Activated CD8-positive, alpha-beta memory T cell treated with anti-CD3 and anti-CD28 coated beads, Interleukin-2, amount 50 U/mL, for 1 hour (primary cell): ENCODE data around the gene NEU4.
"Not testable (repeated sequence)": the region's sequence is repeated elsewhere in the genome, so short reads cannot be mapped to it uniquely, and the experiment has no call there.

Experiments used
- DNase-seq: peaks from one replicate; pipeline ENCODE4 v3.0.0-alpha.2; 2020; ENCODE audit errors: extremely low read depth

The NEU4 gene

DNA sequence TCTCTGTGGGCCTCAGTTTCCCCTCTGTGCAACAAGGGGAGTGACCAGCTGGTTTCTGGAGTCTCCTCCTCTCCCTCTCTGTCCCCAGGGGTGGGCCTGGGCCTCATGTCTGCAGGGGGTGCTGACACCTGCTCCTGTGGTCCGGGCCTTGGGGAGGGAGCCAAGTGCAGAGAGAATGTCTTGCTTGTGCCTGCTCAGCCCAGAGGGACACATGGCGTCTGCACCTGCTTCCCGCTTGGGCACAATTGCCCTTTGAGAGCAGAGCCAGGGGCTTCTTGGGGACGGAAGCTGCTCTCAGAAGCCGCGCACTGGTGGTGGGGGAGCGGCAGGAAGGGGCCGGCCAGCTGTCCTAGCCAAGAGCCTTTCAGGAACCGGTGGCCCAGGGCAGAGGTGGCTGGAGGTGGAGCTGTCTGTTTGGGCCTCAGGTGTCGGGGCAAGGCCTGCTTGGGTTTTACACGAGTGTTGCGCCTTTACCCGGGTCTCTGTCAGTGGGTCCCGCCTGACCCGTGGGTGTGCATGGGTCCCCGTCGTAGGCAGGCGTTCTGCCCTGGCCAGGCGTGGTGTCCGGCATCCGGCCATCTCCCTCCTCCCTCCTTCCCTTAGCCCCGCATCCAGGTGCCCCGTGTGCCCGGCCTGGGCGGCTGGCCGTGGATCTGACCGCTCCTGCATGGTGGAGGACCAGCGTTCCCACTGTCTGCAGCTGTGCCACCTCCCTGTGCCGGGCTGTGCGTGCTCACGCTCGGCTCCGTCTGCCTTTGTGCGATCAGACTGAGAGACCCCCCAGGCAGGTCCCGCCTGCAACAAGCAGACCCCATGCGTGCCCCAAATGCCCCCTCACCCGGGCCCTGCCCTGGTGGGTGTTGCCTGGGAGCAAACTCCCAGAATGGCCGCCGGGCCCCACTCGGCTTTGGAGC is 4.0 kb downstream of the NEU4 start:
- no peak for DNase-seq

DNA sequence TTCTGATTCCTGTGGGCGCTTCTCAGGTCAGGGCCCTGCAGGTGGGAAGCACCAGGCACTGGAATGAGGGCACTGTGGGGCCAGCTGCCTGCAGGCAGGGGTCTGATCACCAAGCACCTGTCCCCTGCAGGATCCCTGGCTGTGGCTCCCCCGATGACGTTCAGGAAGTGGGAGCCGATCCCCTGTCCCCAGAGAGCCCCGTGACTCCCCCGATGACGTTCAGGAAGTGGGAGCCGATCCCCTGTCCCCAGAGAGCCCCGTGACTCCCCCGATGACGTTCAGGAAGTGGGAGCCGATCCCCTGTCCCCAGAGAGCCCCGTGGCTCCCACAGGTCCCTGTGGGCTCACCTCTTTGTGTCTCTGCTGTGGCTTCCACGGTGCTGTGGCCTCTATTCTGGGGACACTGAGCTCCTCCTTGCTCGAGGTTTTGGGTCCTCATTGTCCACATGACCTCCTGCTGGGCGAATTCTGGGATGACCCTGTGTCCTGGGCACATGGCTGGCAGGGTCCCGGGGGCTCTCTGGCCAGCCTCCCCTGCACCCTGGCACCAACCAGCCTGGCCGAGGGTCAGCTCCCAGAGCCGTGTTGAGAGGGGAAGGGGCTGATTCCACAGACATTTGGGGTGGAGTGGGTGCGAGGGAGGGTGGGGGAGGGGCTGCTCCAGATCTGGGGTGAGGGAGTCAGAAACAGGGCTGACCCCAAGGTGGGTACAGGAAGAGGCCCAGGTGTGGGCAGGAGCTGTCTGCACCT is 4.8 kb downstream of the NEU4 start:
- no peak for DNase-seq

DNA sequence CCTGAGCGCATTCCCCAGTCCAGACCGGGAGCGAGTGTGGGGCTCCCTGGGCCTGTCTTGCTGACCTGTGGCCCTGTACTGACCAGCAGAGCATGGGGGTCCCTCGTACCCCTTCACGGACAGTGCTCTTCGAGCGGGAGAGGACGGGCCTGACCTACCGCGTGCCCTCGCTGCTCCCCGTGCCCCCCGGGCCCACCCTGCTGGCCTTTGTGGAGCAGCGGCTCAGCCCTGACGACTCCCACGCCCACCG is 5.3 kb downstream of the NEU4 start:
- DNase-seq, result no peak

- DNase-seq, result no peak
Measured at GRCh38 chr2:241814643-241815476, 5.9 kb downstream of the NEU4 start.

- DNase-seq, result no peak
Measured at GRCh38 chr2:241815477-241816430, 6.8 kb downstream of the NEU4 start.

DNA sequence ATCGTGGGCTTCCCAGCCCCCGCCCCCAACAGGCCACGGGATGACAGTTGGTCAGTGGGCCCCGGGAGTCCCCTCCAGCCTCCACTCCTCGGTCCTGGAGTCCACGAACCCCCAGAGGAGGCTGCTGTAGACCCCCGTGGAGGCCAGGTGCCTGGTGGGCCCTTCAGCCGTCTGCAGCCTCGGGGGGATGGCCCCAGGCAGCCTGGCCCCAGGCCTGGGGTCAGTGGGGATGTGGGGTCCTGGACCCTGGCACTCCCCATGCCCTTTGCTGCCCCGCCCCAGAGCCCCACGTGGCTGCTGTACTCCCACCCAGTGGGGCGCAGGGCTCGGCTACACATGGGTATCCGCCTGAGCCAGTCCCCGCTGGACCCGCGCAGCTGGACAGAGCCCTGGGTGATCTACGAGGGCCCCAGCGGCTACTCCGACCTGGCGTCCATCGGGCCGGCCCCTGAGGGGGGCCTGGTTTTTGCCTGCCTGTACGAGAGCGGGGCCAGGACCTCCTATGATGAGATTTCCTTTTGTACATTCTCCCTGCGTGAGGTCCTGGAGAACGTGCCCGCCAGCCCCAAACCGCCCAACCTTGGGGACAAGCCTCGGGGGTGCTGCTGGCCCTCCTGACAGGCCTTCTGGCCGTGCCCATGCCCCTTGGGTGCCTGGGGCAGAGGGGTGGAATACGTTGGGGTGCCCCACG is 7.6 kb downstream of the NEU4 start:
- DNase-seq, result no peak

DNA sequence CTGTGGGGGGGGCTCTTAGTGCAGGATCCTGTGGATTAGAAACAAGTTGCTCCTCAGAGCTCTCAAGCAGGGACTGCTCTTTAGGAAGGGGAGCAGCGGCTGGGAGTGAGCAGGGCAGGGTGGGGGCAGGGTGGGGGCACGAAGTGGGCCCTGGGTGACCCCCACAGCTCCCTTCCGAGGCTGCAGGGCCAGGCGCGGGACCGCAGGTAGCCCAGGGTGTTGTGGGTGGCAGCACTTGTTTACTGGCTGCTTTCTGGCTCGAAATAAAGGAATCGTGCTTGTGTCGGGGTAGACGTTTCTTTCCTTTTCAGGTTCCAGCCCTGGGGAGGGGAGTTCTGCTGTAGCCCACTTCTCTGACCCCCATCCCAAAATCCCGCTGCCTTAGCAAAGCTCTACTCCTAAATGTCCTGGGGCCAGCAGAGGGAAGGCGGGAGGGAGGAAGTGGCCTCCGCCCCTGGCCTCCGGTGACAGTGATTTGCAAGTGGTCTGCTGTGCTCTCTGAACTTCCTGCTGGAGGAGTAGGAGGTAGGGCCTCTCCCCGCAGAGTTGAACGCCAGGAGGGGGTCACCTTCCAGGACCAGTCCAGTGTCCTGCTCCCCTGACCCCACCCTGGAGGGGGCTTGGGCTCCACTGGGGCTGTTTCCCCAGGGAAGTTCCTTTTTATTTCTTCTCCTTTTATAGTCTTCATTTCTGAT is 8.3 kb downstream of the NEU4 start:
- no peak for DNase-seq

DNA sequence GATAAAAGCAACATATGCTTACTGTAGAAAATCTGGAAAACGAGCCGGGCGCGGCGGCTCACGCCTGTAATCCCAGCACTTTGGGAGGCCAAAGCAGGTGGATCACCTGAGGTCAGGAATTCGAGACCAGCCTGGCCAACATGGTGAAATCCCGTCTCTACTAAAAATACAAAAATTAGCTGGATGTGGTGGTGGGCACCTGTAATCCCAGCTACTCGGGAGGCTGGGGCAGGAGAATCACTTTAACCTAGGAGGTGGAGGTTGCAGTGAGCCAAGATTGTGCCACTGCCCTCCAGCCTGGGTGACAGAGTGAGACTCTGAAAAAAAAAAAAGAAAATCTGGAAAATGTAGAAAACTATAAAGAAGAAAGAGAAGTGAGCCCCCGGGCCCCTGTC is 8.8 kb downstream of the NEU4 start:
- not testable (repeated sequence) for DNase-seq

DNA sequence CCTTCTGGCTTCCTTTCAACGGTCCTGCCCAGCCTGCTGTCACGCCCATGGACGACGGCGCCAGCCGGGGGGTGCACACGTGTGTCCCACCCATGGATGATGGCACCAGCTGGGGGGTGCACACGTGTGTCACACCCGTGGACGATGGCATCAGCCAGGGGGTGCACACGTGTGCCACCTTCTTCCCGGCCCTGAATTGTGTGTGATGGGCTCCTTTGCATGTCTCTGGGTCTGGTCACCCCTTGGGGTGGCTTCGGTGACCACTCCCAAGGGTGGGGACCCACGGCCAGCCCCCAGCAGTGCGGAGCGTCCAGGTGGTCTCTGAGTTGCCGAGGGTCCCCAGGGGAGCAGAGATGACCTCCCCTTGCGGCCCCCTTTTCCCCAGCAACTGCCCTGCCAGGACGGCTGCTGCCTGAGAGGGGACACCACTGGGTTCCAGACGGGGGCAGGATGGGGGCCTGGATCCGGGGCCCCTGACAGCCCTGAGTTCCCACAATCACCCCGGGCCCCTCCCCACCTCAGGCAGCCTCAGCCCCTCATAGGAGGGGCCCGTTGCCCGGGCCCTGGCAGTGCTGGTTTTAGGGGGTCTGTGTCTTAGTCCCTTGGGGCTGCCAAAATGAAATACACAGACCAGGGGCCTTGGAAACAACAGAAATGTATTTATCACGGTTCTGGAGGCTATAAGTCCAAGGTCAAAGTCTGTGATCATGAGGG is 9.4 kb downstream of the NEU4 start:
- DNase-seq, result no peak

DNA sequence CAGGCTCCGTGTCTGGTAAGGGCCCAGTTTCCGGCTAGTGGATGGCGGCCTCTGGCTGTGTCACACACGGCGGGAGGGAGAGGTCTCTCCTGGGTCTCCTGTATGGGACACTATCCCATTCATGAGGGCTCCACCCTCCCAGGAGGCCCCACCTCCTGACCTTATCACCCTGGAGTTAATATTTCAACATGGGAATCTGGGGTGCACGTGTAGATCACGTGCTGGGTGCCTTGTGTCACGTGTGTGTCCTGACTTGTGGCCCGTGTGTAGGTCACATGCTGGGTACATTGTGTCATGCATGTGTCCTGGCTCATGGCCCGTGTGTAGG is 9.9 kb downstream of the NEU4 start:
- DNase-seq, result no peak

- DNase-seq, result not testable (repeated sequence)
Measured at GRCh38 chr2:241819947-241820624, 11.1 kb downstream of the NEU4 start.

- DNase-seq, result no peak
Measured at GRCh38 chr2:241820625-241821384, 11.8 kb downstream of the NEU4 start.

- DNase-seq, result no peak
Measured at GRCh38 chr2:241821460-241822263, 12.7 kb downstream of the NEU4 start.

DNA sequence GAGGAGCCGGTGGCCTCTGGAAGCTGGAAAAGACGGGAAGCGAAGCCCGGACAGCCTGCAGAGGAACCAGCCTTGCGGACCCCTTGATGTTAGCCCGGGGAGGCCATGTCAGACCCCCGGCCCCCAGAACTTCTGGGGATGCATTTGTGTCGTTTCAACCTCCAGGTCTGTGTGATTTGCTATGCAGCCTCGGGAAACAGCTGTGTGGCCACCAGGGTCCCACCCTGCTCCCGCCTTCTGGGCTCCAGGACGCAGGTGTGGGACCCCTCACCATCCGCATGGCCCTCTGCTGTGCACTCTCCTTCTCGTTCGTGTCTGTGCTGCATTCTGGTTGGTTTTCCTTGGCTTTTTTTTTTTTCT is 13.3 kb downstream of the NEU4 start:
- DNase-seq, result no peak

- not testable (repeated sequence) for DNase-seq
Measured at GRCh38 chr2:241823531-241824437, 14.8 kb downstream of the NEU4 start.

GRCh38 chr2:241827394-241827793 is 18.4 kb downstream of the NEU4 start:
- DNase-seq, result no peak
